ENCODE data around the gene GRK4. TPM values are rescaled to one million over a fixed set of nuclear protein-coding genes. Genes with fewer than 3 reads are reported as not detected.

Gene GRK4
- total RNA-seq, 1 donor from 2014 or later = 2.1 TPM

DNA sequence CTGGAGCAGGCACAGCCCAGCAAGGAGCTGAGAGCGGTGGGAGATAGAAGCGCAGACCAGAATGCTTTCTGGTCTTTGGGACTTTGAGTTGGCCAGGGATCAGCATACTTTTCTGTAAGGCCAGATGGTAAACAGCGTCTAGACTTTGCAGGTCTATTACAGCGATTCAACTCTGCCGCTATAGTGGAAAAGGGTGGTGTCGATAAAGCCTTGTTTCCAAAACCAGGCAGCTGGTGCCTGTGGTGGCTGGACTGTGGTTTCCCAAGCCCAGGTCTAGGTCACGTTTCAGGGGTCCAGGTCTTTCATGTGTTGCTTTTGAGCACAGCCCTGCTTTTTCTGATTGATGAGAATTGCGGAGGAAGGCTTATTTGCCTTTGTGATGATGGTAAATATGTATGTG is 70.9 kb downstream of the GRK4 start:
- no peaks in the 10 kb centered on the region for H3K9me3 Mint-ChIP-seq
- intact Hi-C loops (cut with micrococcal nuclease) = no loop called here
- H3K27ac Mint-ChIP-seq = peak overlapping the region; percentile 15
- H3K4me3 Mint-ChIP-seq = no peak overlapping the region
- H3K27me3 Mint-ChIP-seq = peaks cover 2% of the 10 kb centered on the region
- ChIA-PET CTCF (no interaction called here), POLR2A (no interaction called here)
- DNase-seq (no peak), ATAC-seq (ENCODE audit: low read depth) (no peak)
- TF ChIP-seq CTCF (IDR thresholded peaks at IDR 0.05) = no peak
- H3K4me1 Mint-ChIP-seq = peaks cover 19% of the 10 kb centered on the region
- H3K36me3 Mint-ChIP-seq (ENCODE audit: low read depth) = no peaks in the 10 kb centered on the region

DNA sequence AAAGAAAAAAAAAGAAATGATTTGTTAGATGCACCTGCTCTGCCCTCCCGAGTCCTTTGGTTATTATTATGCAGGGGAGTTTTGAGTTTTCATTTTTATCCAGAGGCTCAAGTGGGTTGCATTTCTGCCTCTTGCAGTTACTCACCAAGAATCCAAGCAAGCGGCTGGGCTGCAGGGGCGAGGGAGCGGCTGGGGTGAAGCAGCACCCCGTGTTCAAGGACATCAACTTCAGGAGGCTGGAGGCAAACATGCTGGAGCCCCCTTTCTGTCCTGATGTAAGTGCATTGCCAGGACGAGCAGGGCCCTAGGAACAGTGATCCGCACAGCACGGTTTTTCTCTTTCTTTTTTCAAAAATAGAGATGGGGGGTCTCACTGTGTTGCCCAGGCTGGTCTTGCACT is 71.9 kb downstream of the GRK4 start:
- CTCF ChIA-PET = no interaction called here
- Mint-ChIP-seq H3K4me1 (peaks cover 24% of the 10 kb centered on the region), H3K9me3 (no peaks in the 10 kb centered on the region), H3K4me3 (no peak overlapping the region), H3K27ac (no peak overlapping the region), H3K36me3 (ENCODE audit: low read depth) (no peaks in the 10 kb centered on the region), H3K27me3 (peaks cover 2% of the 10 kb centered on the region)
- no peak for DNase-seq
- no peak for ATAC-seq (ENCODE audit: low read depth)
- POLR2A ChIA-PET = no interaction called here
- intact Hi-C loops (cut with micrococcal nuclease) = loop anchor here (5.0 kb wide), 1 partner anchor 813 kb away; no protein-coding TSS in a partner anchor
- no peak for TF ChIP-seq CTCF (IDR thresholded peaks at IDR 0.05)

GRCh38 chr4:3035674-3036073 is 72.3 kb downstream of the GRK4 start:
- ChIA-PET CTCF (no interaction called here), POLR2A (interaction anchor here (1.5 kb wide), 1 partner anchor 47 kb away, joined by 3 read pairs; no protein-coding TSS in a partner anchor)
- no peak for TF ChIP-seq CTCF (IDR thresholded peaks at IDR 0.05)

GRCh38 chr4:3036131-3036952 is 73.0 kb downstream of the GRK4 start:
- ChIA-PET CTCF (interaction anchor here (1.2 to 2.4 kb wide), 3 partner anchors 27 to 437 kb away, joined by 4 to 12 read pairs (median 6); no protein-coding TSS in a partner anchor), POLR2A (interaction anchor here (1.5 to 2.0 kb wide), 2 partner anchors 38 to 47 kb away, joined by 3 to 11 read pairs; partner anchors contain the start of genes HTT and HTT-AS)
- Mint-ChIP-seq H3K27ac (no peak overlapping the region), H3K9me3 (no peaks in the 10 kb centered on the region), H3K4me1 (peaks cover 34% of the 10 kb centered on the region), H3K27me3 (peaks cover 2% of the 10 kb centered on the region), H3K4me3 (no peak overlapping the region), H3K36me3 (ENCODE audit: low read depth) (no peaks in the 10 kb centered on the region)
- DNase-seq = no peak
- intact Hi-C loops (cut with micrococcal nuclease) = loop anchor here (2.0 to 5.0 kb wide), 2 partner anchors 272 to 814 kb away; no protein-coding TSS in a partner anchor
- TF ChIP-seq CTCF (IDR thresholded peaks at IDR 0.05) = no peak
- ATAC-seq (ENCODE audit: low read depth) = no peak

More at GRCh38 chr4:3035674-3036073, 72.3 kb downstream of the GRK4 start:
- Mint-ChIP-seq H3K4me1 (peaks cover 28% of the 10 kb centered on the region), H3K27ac (no peak overlapping the region), H3K27me3 (peaks cover 2% of the 10 kb centered on the region), H3K9me3 (no peaks in the 10 kb centered on the region), H3K36me3 (ENCODE audit: low read depth) (no peaks in the 10 kb centered on the region), H3K4me3 (no peak overlapping the region)
- intact Hi-C loops (cut with micrococcal nuclease) = loop anchor here (2.0 to 5.0 kb wide), 2 partner anchors 271 to 813 kb away; no protein-coding TSS in a partner anchor
- DNase-seq (no peak), ATAC-seq (ENCODE audit: low read depth) (no peak)

GRCh38 chr4:3037957-3038461 is 74.6 kb downstream of the GRK4 start:
- Mint-ChIP-seq H3K36me3 (ENCODE audit: low read depth) (no peaks in the 10 kb centered on the region), H3K27ac (peak overlapping the region; percentile 76), H3K27me3 (no peaks in the 10 kb centered on the region), H3K4me3 (peak overlapping the region; percentile 75), H3K9me3 (no peaks in the 10 kb centered on the region), H3K4me1 (peaks cover 49% of the 10 kb centered on the region)
- DNase-seq = no peak
- no peak for TF ChIP-seq CTCF (IDR thresholded peaks at IDR 0.05)
- no peak for ATAC-seq (ENCODE audit: low read depth)
- CTCF ChIA-PET = interaction anchor here (0.7 to 2.4 kb wide), 7 partner anchors 29 to 445 kb away, joined by 3 to 12 read pairs (median 4); no protein-coding TSS in a partner anchor
- intact Hi-C loops (cut with micrococcal nuclease) = loop anchor here (1.0 to 5.0 kb wide), 5 partner anchors 60 to 816 kb away; partner anchors contain the start of genes GRK4 and NOP14
- POLR2A ChIA-PET = interaction anchor here (0.6 to 2.0 kb wide), 7 partner anchors 8 to 292 kb away, joined by 3 to 11 read pairs (median 4); partner anchors contain the start of genes GRK4, HTT, HTT-AS and NOP14
